Measurements from ENCODE around the gene PDGFD. TPM values are rescaled to one million over a fixed set of nuclear protein-coding genes. Genes with fewer than 3 reads are reported as not detected.

Gene PDGFD
- total and polyA plus RNA-seq, 2 donors (not counting 3 experiments of a cell fraction or from before 2014, with no cell fraction given), result 6.3 to 13.1 TPM

GRCh38 chr11:104078995-104079394, 85.0 kb downstream of the PDGFD start:
- intact Hi-C loops (cut with micrococcal nuclease), result no loop called here
- TF ChIP-seq EZH2 (IDR thresholded peaks at IDR 0.05; ENCODE audit: borderline replicate concordance, low read depth, low read length, severe bottlenecking), result no peak
- no peak for TF ChIP-seq FOS (IDR thresholded peaks at IDR 0.05; ENCODE audit: borderline replicate concordance, insufficient read depth, low read length)
- no peak for TF ChIP-seq MYC (IDR thresholded peaks at IDR 0.05; ENCODE audit: low read depth, low read length)
- no peak for TF ChIP-seq POLR2AphosphoS5 (IDR thresholded peaks at IDR 0.05; ENCODE audit: insufficient read depth, low read depth, low read length)
- no peak for TF ChIP-seq MAX (IDR thresholded peaks at IDR 0.05; ENCODE audit: insufficient read depth, insufficient read length)
- no peak for TF ChIP-seq POLR2A (IDR thresholded peaks at IDR 0.05; ENCODE audit: low read depth, low read length)
- no peak for TF ChIP-seq GATA2 (IDR thresholded peaks at IDR 0.05; ENCODE audit: insufficient read depth, insufficient read length, low read depth, low read length)
- no peak for TF ChIP-seq CTCF (IDR thresholded peaks at IDR 0.05; ENCODE audit: extremely low read depth in 1 of 2, insufficient read depth in 1 of 2, low read depth in 1 of 2, low read length in 2 of 2)
- no peak for TF ChIP-seq JUN (IDR thresholded peaks at IDR 0.05; ENCODE audit: borderline replicate concordance, insufficient read depth, insufficient read length, low read depth)
- ChIA-PET POLR2A (no interaction called here), CTCF (no interaction called here)
- H3K9me1 ChIP-seq (replicated peaks; ENCODE audit: control insufficient read depth, extremely low read depth, insufficient read depth, low read length), result no peaks in the 10 kb centered on the region
- H3K9me3 ChIP-seq (replicated peaks; ENCODE audit: control insufficient read depth, insufficient read depth, low read length), result no peaks in the 10 kb centered on the region
- no peaks in the 10 kb centered on the region for H4K20me1 ChIP-seq (replicated peaks; ENCODE audit: control insufficient read depth, extremely low read depth, insufficient read depth, low read length)
- no peaks in the 10 kb centered on the region for H3K4me1 ChIP-seq (ENCODE audit: control insufficient read depth, extremely low read depth, insufficient read depth, low read length)
- H3K36me3 ChIP-seq (ENCODE audit: control insufficient read depth in 2 of 2, extremely low read depth in 1 of 2, insufficient read depth in 2 of 2, low read length in 2 of 2), result no peaks in the 10 kb centered on the region
- BruUV-seq (replicated peaks), result no TSS peak
- H2AFZ ChIP-seq (ENCODE audit: low read depth, low read length), result no peak overlapping the region
- no peaks in the 10 kb centered on the region for H3K79me2 ChIP-seq (ENCODE audit: control insufficient read depth, insufficient read depth, low read length)
- H3K27ac ChIP-seq (ENCODE audit: insufficient read depth, low read depth, low read length), result no peak overlapping the region
- FAIRE-seq (no peak), DNase-seq (ENCODE audit: low read depth, low spot score) (no peak)
- H3K4me3 ChIP-seq (replicated peaks in 1 of 3; ENCODE audit: insufficient read depth in 1 of 3, low read depth in 1 of 3, low read length in 3 of 3), result no peak overlapping the region
- H3K9ac ChIP-seq (replicated peaks; ENCODE audit: extremely low read depth, insufficient read depth, low read length), result no peak overlapping the region
- dilution Hi-C loops (cut with MboI; ENCODE audit: extremely low pct_ligation_motif_present, low sequenced_read_pairs), result no loop called here
- no peaks in the 10 kb centered on the region for H3K27me3 ChIP-seq (ENCODE audit: control insufficient read depth in 2 of 2, insufficient read depth in 2 of 2, low read length in 2 of 2)
- H3K4me2 ChIP-seq (ENCODE audit: insufficient read depth, low read length), result no peak overlapping the region

All from endothelial cell of umbilical vein (primary cell).